Umbilical cord (tissue), 2 donors: ENCODE results near the gene SCUBE2. TPM values are rescaled to one million over a fixed set of nuclear protein-coding genes. Genes with fewer than 3 reads are reported as not detected.

Experiments
- DNase-seq: peaks from one replicate; pipeline ENCODE4 v3.0.0-alpha.2; 2015; ENCODE audit warnings: low spot score
- total RNA-seq: library from RNA; depleted of rRNA; stranded (reverse); fragments of >200 nt; gene quantifications from one replicate; pipeline ENCODE4 v1.2.3, GENCODE V29; 2014; ENCODE audit warnings: low replicate concordance; ENCODE audit not compliant: insufficient read depth

Gene SCUBE2
- total RNA-seq = 79.4 TPM

DNA sequence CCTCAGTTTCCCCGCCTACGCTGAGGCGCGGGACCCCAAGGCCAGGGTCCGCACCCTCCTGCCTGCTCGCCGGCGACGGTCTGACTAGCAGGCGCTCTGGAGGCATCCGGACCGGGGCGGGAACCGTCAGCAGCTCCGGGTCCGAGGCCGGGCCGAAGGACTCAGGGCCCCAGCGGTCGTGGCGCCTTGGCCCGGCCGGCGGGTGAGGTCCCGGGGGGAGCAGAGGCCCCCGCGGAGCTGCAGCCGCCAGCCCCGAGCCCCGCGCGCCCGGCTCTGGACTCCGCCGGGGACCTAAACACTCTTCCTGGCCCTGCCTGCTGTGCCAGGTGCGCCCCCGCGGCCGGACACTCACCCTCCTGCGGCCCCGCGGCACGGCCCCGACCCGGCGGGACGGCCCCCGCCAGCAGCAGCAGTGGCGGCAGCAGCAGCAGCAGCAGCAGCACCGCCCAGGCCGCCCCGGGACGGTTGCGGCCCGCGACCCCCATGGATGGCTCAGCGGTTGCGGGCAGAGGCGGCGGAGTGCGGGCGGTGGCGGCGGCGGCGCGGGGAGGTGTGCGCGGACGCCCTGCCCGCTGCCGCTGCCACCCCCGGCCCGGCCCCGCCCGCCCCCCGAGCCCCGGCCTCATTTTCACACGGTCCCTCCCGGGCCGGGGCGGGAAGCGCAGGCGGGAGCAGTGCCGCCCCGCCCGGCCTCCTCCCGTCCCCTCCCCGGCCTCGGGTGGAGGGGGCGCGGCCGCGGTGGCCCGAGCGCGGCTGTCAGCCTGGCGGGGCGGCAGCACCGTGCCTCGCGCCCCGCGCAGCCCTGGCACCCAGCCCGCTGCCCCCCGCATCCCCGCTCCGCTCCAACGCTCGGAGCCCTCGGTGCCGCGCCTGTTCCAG lies at the start of gene SCUBE2:
TSS of gene SCUBE2 (minus strand) at position 556 of the 879 bp plus-strand sequence. CDS start at position 485, 71 bp downstream.
- DNase-seq = no peak

DNA sequence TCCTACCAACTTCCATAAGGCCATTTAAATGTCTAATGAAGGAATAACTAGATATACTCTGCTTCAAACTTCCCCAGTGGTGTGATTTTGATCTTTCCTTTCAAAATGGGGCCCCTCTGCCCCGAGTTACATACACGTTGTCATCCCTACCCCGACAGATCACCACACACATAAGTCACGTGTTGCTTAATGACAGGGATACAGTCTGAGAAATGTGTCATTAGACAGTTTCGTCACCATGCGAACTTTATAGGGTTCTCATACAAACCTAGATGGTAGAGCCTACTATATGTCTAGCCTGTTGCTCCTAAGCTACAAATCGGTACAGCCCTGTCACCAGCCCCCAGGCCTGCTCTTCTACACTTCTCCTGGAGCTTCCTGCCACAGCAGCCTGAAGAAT lies 49.8 kb upstream of the SCUBE2 start:
- no peak for DNase-seq

GRCh38 chr11:9139628-9140357 lies 48.4 kb upstream of the SCUBE2 start:
- DNase-seq = no peak

- peak; percentile 41 for DNase-seq
Observed at GRCh38 chr11:9138612-9139579, 47.5 kb upstream of the SCUBE2 start.

DNA sequence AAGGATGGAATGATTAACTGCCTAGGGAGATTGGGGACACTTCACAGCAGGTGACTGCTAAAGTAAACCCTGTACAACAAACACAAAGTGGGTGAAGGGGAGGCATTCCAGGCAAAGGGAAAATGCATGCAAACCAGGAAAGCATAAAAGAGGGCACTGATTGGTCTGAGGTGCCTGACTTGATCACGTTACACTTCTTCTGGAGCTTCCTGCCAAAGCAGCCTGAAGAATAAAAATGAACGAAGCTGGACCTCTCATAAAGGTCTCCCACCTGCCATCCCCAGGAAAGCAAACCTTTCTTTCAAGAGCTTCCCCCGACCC lies 46.7 kb upstream of the SCUBE2 start:
- DNase-seq = no peak

DNA sequence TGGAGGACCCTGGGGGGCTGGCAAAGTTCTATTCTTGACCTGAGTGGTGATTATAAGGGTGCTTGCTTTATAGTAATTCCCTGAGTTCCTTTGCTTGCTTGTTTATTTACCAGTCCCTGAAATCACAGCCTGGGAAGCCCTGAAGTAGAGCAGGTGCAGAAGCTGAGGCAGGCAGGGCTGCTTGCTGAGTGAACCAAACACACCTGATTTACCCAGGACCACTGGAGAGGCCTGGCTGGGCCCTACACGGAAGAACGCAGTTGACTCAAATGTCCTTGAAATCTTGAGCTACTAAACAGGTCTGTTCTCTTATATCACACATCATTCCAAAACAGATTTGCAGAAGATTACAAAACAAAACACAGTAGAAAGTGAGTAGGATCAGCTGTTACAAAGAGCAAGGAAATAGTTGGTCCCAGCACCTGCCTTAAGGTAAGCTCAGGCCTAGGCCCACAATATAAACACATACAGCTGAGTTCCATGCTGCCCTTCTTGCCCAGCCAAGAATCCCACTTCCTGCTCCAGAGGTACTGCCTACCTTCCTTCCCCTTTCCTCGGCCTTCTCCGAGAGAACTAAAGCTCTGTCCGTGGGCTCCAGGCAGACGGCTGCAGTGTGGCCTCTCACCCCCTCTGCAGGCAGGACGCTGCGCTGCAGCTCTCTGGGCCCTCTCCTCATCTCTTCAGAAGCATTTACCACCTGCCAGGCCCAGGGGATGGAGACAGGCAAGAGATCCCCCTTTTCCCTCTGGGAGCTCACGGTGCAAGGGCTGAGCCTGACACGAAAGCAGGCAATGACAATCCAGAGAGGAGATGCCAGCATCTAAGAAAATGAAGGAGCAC lies 46.1 kb upstream of the SCUBE2 start:
- peak; percentile 71 for DNase-seq

DNA sequence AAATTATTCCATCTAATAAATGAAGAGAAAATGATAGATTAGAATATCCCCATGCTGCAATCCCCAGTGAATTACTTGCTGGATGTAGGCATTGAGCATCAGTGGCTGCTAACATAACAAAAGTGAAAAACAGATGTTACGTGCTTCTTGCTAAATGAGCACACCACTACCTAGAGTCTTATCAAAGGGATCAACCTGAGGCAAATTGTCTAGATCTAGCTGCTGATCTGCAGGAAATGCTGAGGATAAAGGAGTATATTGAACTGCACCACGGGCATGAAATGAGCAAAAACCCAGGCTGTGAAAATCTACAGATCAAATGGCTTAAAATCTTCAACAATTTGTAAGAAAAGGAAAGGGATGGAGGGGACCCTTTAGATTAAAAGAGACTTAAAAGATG lies 45.3 kb upstream of the SCUBE2 start:
- no peak for DNase-seq

DNA sequence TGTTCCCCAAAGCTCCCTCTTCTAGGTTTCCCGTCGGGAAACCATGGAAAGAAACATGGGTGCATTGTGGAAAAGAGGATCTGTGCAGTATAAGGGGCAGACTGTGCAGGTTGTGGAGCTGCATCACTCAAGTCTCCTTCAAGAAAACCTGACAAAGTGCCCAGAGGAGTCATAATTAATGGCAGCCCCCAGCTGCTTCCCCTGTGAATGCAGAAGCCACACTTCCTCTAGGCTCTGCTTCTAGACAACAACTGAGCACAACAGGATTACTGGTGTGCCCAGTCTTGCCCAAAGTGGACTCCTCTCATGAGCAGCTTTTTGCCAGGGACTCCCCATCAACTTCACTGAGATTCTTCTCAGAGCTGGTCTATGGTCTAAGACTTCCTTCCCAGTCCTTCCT lies 42.6 kb upstream of the SCUBE2 start:
- no peak for DNase-seq

DNA sequence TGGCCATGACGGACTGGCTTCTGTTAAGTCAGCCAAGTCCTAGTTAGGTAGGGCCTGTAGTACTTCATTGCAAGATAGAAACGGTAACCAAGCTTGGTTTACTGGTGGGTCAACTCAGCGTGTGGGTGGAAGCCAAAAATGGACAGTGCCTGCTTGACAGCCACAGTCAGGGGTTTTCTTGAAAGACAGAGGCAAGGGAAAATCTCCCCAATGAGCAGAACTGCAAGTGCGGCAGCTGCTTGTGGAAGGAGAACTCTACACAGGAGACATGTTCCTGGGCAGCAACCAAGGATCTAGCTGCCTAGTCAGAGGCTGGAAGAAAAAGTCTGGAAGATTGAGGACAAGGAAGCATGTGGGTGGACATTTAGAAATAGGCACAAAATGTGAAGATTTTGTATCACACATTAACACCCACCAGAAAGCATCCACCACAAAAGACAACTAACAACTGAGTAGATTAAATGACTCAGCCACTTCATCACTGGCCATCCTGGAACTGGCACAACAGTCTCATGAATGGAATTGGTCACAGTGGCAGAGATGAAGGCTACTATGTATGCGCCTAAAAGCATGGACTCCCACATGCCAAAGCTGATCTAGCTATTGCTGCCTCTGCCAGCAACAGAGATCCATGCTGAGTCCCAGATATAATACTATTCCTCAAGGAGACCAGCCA lies 40.9 kb upstream of the SCUBE2 start:
- no peak for DNase-seq

- no peak for DNase-seq
Observed at GRCh38 chr11:9130297-9130696, 38.9 kb upstream of the SCUBE2 start.

GRCh38 chr11:9126636-9127035 lies 35.2 kb upstream of the SCUBE2 start:
- DNase-seq = no peak

- DNase-seq = no peak
Observed at GRCh38 chr11:9125185-9125886, 33.9 kb upstream of the SCUBE2 start.

DNA sequence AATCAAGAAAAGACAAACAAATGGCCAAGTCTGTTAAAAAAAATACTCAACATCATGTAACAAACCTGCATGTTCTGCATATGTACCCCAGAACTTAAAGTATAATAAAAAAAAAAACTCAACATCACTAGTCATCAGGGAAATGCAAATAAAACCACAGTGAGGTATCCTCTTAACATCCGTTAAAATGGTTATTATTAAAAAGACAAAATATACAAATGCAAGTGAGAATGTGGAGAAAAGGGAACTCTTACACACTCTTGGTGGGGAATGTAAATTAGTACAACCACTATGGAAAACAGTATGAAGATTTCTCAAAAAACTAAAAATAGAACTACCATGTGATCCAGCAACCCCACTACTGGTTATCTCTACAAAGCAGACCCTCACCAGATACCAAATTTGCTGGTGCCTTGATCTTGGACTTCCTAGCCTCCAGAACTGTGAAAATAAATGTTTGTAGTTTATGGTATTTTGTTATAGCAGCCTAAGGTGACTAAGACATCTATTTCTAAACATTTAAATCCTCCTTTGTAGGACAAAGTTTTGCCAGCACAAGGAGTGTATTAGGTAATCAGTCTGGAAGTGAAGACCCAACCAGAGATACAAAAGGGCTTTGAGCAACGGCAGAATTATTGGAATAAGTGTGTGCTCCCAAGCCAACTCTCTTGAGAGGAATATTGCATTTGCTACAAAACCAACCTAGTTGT lies 32.4 kb upstream of the SCUBE2 start:
- DNase-seq = no peak

DNA sequence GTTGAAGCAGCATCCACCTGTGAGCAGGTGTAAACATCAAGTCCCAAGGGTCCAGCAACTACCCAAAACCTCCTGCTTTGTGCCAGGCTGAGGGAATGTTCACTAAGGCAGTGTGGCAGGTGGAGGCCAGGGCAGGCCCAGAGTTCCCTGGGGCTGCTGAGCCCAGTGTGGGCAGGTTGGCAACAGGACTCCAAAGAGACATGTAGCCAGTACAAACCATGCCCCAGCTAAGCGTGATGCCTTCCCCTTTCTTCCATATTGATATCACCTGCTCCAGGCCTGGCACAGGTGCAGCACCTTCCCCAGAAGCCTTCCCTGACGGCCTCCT lies 30.0 kb upstream of the SCUBE2 start:
- no peak for DNase-seq

DNA sequence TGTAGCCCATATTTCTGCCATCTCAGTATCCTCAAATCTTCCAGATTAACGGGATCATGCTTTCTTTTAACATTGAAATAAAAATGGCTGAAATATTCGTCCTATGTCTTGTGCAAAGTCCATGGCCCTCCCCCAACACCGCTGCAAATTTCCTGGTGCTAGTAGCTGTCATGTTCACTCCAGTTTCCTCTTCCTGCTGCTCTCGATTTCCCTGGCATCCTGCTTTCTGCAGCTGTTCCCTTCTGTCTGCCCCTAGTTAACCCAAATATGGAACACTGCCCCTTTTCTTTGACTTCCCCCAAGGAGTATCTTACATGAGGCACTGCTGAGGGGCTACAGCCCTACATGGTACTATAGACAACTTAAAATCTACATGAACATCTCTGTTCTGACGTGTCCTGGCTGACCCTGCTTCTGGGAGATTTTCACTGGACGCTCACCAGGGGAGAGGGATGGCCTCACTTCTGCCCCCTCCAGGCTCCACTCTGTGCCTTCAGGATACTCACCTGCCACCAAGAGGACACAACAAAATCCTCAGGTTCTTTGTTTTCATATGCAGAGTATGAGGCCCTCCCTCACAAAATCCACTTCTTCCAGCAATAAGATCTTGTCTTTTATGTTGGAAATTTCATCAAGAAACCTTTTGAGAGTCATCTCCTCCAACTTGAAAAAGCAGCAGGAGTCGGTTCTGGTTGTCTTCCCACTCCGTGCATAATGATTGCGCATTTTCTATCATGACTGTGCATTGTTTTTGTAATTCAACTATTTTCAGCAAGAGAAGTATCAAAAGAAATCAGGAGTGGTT lies 29.5 kb upstream of the SCUBE2 start:
- DNase-seq = no peak

- no peak for DNase-seq
Observed at GRCh38 chr11:9118277-9118676, 26.9 kb upstream of the SCUBE2 start.

GRCh38 chr11:9112075-9112474 lies 20.7 kb upstream of the SCUBE2 start:
- no peak for DNase-seq
